ENCODE data around the gene CCDC146. TPM values are rescaled to one million over a fixed set of nuclear protein-coding genes. Genes with fewer than 3 reads are reported as not detected.
"Not testable (repeated sequence)": the region's sequence is repeated elsewhere in the genome, so short reads cannot be mapped to it uniquely, and the experiment has no call there.

Gene CCDC146
- total RNA-seq, 1 donor from 2014 or later: 11.0 TPM

DNA sequence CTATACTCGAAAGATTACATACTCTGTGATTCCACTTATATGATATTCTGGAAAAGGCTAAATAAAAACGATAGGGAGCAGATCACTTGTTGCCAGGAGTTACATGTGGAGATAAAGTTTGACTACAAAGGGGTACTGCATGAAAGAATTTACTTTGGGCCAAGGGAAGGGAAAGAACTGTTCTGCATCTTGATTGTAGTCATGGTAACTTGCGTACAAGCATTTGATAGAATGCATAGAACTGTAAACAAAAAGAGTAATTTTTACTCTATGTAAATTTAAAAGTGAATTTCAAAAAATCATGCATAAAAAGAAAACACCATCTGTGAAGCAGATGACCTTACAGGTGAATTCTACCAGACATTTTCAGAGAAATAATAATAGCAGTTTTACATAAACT lies 9.4 kb downstream of the CCDC146 start:
- ATAC-seq; DNase-seq (ENCODE audit: missing footprints); intact Hi-C loops (cut with DNase I): not testable (repeated sequence)

DNA sequence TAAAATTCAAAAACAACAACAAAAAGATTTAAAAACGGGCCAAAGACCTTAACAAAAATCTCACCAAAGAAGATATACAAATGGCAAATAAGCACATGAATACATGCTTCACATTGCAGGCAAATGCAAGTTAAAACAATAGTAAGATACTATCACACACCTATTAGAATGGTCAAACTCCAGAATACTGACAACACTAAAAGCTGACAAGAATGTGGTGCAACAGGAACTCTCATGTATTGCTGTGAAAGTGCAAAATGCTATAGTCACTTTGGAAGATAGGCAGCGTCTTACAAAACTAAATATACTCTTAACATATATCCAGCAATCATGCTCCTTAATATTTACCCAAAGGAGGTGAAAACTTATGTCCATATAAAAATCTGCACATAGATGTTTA lies 16.3 kb downstream of the CCDC146 start:
- DNase-seq (ENCODE audit: missing footprints); intact Hi-C loops (cut with DNase I); ATAC-seq: not testable (repeated sequence)

DNA sequence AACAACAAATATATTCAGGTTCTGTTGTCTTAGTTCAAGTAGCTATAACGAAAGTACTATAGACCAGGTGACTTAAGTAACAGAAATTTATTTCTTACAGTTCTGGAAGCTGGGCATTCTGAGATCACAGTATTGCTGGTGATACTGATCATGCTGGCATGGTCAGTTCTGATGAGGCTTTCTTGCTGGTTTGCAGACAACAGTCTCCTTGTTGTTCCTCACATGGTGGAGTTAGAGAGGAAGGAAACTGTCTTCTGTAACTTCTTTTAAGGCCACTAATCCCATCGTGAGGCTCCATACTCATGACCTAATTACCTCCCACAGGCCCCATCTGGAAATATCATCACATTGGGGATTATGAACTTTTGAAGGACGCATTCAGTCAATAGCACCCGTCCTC lies 17.9 kb downstream of the CCDC146 start:
- intact Hi-C loops (cut with DNase I); ATAC-seq; DNase-seq (ENCODE audit: missing footprints): not testable (repeated sequence)

DNA sequence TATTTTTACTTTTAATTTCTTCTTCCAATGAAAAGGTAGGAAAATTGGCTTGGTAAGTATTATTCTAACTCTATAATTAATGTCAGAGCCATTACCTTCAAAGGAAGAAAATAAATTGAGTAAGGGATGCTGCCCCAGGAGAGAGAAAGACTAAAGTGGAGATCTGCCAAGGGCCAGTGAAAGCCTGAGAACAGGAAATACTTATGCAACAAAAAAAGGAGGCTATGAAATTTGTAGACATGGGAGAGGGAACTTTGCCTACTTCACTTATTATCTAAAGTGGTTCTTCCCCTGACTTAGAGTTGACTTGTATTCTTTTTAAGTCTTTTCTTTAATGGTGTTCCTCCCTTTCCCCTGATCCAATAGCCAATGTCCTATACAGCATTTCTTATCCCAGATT lies 29.8 kb downstream of the CCDC146 start:
- DNase-seq (ENCODE audit: missing footprints); intact Hi-C loops (cut with DNase I); ATAC-seq: not testable (repeated sequence)

DNA sequence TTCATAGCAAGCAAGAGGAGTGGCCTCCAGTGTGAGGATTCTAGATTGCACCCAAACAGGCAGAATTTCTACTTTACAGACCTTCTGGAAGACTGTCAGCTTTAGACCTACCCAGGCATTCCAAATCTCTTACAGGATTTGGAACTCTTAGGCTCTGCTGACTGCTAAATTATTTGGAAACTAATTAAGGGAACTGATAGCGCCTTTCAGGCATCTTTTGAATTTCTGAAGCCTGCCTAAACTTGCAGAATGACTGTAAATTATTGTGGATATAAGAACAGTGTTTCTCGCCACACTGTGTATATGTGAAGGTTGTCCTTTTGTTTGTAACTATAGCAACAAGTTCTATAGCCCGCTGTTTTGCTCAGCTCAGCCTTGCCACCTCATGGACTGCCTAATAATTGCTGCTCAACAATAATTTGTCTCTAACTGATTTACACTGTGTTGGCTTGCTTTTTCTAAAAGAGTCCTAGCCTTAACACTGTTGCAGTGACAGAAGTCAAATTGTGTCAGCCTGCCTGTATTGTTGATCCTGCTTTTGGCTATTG lies 32.6 kb downstream of the CCDC146 start:
- intact Hi-C loops (cut with DNase I); ATAC-seq; DNase-seq (ENCODE audit: missing footprints): not testable (repeated sequence)

DNA sequence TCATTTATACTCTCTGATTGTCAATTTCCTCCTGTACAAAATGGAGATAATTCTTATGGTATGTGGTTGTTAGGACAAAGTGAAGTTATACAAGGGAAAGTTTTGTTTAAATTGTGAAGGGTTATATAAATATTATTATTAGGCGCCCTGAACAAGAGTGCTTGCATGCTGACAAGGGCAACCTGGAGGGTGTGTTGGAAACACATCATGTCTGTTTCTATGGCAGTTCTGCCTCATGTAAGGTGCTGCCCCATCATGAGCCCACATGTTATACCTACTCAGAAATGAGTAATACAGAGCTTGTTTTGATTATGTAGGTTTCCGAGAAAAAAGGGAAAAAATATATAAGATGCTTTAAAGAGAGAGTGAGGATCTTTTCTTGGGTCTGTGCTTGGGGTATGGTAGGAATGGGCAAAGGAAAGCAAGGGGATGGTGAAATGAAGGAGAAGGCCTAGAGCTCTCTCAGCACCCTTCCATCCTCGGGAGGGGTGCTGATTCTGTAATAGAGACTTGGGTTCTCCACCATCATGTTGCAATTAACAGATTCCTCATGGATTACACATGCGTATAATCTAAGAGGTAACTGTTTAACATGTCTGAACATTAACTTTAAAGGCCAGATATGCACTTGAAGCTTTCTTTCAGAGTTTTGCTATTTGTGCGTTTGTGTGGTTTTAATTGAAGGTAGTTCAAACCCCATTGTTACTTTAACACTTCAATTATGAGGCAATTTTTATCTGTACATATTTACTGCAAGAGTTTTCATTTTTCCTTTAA lies 33.4 kb downstream of the CCDC146 start:
- intact Hi-C loops (cut with DNase I); ATAC-seq; DNase-seq (ENCODE audit: missing footprints): not testable (repeated sequence)

DNA sequence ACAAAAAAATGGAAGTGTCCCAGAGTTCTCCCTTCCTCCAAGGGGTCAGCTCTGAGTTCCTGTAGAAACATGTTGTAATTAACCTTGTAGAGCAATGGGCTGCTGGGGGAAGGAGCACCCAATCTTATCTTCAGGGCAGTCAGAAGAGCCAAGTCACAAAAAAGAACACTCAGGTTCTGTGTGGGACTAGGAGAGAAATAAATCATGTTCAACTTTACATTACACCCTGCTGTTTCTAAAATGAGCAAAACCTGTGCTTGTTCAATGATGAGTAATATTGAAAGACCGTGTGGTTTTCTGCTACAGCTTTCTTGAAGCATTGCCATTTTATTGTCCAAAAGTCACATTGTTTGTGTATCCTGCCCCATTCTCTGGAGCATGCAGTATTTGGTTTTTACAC lies 34.6 kb downstream of the CCDC146 start:
- ATAC-seq; intact Hi-C loops (cut with DNase I); DNase-seq (ENCODE audit: missing footprints): not testable (repeated sequence)

DNA sequence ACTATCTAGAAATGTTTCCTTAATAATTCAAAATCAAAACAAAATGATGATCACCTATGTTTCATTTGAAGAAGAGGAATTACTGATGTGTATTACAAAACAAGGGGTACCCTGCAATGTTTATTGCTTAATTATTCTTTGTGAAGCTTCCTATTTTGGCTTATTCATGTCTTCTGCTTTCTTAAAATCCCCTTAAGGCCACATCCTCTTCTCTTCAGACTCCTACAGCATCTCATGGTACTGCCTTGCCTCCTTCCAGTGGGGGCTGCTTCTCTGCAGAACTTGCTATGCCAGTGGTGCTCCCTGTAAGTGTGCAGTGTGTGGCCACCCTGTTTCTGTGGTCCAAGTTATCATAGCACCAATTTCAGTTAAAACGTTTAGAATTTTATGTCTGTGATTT lies 35.0 kb downstream of the CCDC146 start:
- no peak for DNase-seq (ENCODE audit: missing footprints)
- ATAC-seq: no peak
- intact Hi-C loops (cut with DNase I): no loop called here

DNA sequence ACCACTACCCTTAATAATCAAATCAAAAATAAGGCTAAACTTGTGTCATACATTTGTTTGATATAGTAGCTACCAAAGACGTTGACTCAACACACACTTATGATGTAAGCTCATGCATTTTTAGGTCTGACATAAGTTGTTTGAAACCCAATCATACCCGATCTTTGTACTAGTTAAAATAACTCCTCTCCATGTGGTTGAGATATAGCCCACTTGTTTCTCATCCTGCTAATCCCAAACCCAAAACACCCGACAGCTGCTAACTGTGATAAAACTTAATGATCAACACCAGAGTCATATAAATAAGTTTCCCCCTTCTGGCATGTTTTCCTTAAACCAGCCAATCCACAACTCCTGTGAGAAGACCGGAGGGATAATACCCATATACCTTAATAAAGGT lies 48.7 kb downstream of the CCDC146 start:
- ATAC-seq; DNase-seq (ENCODE audit: missing footprints); intact Hi-C loops (cut with DNase I): not testable (repeated sequence)

DNA sequence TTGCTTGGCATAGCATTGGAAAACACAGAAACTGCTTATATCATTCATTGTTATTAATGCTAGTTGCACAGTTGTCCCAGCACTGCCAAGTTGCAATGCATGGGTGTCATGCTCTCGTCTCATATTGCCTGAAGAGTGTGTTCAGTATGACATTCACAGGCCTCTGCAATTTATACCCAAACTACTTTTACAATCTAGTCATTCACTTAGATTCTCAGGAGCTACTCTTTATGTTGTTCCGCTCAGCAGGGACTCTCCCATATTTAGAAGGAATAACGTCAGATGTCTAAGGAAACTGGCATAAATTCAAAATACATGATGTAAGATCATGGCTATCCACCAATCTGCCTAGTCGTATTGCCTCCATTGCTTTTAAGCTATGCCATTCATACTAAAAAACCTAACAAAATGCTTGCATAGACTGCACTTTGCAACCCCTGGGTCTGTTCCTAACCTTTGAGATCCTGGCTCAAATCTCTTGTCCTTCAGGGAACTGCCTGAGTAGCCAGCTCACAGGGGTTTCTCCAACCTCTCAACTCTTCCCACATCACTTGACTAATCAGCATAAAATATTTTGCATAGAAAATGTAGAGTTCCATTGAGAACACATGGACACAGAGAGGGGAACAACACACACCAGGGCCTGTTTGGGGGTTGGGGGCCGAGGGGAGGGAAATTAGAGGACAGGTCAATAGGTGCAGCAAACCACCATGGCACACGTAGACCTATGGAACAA lies 50.2 kb downstream of the CCDC146 start:
- DNase-seq (ENCODE audit: missing footprints); ATAC-seq; intact Hi-C loops (cut with DNase I): not testable (repeated sequence)

DNA sequence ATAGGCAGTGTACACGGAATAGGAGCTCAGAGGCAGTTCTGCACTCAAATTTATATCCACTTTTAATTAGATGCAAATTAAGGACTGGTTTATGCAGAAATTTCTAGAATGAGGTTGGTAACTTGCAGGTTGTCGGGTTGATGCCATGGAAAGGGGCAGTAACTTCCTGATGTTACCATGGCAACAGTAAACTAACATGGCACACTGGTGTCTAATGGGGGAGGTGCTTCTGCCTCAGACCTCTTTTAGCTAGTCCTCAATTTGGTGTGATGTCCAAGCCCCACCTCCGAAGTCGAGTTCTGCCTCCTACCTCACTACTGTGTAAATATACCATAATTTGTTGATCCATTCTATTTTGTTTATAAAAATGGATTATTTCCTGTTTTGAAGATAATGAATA lies 52.0 kb downstream of the CCDC146 start:
- DNase-seq (ENCODE audit: missing footprints); intact Hi-C loops (cut with DNase I); ATAC-seq: not testable (repeated sequence)

DNA sequence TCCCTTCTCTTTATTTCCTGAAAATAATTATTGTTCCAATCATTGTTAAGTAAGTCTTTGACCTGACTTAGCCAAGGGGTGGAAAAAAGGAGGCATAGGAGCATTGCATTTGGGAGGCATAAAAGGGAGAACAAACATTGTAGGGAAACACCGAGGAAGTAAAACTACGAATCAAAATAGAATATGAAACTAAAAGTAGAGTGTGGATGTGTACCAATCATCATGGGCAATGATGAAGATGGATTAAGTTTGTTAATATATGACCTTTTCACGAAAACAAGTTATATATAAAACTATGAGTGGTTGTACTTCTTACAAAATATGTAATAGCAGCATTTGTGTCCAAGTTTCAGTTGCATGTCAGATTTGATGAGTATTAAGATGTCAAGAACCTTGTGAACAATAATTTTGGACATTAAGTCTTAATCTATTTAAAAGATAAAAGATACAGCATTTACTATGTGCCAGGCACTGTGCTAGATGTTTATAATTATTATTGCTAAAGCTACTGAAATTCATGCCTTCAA lies 52.9 kb downstream of the CCDC146 start:
- DNase-seq (ENCODE audit: missing footprints); intact Hi-C loops (cut with DNase I); ATAC-seq: not testable (repeated sequence)

DNA sequence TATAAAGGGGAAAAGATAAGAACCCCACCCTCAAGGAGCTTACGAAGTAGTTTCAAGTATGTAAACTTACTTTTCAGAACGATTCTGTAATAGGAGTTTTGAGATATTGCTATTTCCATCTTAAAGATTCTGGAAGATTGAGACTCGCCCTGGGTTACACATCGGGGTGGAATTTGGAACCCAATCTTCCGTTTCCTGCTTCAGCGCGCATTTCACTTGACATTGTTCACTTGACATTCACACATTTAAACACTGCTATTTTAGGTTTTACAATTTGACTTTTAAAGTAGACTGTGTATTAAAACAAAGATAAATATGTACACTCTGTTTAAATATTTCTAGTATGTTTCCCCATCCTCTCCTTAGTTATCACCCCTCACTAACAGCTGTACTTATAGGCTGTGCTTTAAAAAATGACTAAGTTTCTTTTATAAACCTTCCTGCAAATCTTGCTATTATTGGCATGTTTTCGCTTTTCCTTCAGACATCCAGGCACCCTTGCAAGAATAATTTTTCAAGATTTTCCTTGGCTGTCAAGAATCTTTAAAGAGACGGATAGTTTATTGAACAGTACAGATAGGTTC lies 55.0 kb downstream of the CCDC146 start:
- intact Hi-C loops (cut with DNase I); ATAC-seq; DNase-seq (ENCODE audit: missing footprints): not testable (repeated sequence)

DNA sequence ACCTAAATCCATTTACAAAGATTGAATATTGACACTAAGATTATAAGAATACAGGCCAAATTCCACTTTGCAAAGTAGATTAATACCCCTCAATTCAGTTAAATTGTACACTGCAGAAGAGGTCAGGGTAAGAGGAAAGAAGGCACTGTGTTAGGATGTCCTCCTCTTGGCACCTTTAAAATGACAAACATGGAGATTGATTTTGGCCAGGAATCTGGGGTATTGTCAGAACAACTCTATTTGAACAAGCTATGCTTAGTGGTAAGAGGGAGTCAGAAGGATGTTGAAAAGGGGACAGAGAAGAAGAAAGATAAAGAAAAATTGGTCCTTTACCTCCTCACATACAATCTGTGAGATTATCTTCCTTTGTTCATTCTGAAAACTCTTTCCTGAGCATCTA lies 55.6 kb downstream of the CCDC146 start:
- DNase-seq (ENCODE audit: missing footprints); intact Hi-C loops (cut with DNase I); ATAC-seq: not testable (repeated sequence)

DNA sequence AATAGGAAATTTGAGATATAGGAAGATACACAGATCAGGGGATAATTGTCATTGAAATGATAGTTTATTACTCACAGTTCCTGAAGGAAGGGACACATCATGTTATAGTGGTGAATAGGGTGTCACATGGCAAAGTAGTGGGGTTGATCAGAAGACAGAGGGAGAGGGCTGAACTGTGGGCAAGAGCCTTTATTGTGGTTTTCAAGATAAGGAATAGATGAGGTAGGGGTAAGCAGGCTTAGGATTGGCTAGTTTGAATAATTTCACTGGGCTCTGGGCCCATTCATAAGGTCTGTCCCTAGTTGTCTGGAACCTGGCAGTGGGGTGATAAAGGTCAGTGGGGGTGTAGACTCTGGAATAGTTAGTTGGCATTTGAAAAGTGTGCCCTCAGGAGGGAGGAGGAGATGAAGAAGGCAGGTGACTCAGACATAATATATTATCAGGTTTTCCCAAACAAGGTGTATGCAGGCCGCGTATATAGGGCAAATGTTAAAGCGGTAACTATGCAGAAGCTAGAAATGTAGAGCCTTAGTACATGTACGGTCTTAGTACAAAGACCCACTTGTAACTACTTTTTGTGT lies 58.7 kb downstream of the CCDC146 start:
- no peak for ATAC-seq
- no peak for DNase-seq (ENCODE audit: missing footprints)
- intact Hi-C loops (cut with DNase I): no loop called here

DNA sequence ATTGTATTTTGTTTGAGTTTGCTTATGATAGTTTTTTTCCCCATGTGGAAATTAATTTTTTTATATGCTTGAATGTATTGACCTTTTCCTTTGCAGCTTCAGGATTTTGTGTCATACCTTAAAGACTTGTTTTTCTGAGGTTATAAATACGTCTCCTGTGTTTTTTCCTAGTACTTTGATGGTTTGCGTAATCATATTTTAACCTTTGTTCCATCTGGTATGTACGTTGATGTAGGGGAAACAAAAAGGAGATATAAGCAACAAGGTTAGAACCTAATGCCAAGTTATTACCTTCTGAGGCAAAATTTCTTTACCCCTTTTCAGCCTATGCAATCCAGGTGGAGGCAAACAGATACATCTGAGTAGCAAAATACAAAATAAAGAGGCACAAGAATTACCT lies 59.3 kb downstream of the CCDC146 start:
- intact Hi-C loops (cut with DNase I): no loop called here
- ATAC-seq: no peak
- no peak for DNase-seq (ENCODE audit: missing footprints)

DNA sequence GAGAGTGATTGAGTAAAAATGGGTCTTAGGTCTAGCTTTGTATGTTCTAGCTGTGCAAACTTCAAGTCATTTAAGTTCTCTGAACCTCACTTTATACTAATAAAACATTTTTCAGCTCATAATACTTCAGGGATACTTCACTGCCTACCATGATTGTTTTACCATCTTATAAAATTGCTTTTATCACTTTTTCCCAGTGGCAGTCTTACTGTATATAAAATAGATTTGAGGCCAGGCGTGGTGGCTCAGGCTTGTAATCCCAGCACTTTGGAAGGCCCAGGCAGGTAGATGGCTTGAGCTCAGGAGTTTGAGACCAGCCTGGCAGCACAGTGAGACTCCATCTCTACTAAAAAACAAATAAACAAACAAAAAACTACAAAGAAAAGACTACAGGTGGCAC lies 59.8 kb downstream of the CCDC146 start:
- intact Hi-C loops (cut with DNase I): no loop called here
- ATAC-seq (no peak), DNase-seq (ENCODE audit: missing footprints) (no peak)

DNA sequence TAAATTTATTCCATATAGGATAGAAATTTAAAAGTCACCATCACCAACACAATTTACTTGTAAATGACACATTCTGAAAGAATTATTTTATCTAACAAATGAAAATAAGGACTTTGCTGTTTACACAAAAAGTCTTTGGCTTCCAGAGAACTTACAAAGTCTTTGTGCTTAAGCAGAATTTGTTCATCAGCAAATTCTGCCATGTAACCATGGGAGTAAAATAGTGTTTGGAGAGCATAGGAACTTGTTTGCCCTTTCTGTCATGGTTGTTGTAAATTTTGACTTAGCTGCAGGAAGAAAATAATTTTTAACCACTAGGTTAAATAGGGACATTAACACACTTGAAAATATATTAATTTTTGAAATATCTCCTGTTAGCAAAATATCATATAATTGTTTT lies 62.0 kb downstream of the CCDC146 start:
- no peak for DNase-seq (ENCODE audit: missing footprints)
- ATAC-seq: no peak
- intact Hi-C loops (cut with DNase I): no loop called here

DNA sequence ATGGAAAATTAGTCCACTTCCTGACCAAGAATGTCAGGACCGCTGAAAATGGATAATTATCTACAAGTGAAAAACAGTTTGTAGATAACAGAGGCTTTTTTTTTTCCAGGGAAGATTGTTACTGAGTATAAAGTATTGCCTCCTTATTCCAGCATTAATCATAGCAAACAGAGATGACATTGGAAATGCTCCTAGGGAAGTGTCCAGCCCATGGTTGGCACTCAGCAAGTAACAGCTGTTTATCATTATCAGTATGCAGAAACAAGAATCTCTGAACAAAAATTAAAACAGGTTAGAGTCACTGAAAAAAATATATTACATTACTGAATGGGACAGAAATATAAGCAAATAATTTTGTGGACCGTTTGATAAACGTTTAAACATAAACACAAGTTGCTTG lies 62.6 kb downstream of the CCDC146 start:
- ATAC-seq (no peak), DNase-seq (ENCODE audit: missing footprints) (no peak)
- intact Hi-C loops (cut with DNase I): no loop called here
